ENCODE measurements around the gene ZNF653.

ZNF653 gene

DNA sequence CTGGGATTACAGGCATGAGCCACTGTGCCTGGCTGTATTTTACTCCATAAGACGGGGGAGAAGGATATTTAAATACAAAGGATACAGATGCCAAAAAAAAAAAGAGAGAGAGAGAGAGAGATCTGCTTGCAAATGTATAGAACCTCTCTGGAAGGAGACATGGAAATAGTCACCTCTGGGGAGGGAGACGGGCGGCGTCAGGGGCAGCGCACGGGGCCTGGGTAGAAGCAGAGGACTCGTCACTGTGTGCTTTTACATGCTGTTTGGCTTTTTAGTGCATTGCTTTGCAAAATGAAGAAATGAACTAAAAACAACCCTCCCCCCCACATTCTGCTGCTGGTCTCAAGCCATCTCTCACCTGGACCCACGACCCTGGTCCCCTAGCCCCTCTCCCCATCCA is 4.8 kb upstream of the ZNF653 start:
- no peak for DNase-seq

GRCh38 chr19:11507370-11508078 is 1.9 kb upstream of the ZNF653 start:
- DNase-seq = no peak

DNA sequence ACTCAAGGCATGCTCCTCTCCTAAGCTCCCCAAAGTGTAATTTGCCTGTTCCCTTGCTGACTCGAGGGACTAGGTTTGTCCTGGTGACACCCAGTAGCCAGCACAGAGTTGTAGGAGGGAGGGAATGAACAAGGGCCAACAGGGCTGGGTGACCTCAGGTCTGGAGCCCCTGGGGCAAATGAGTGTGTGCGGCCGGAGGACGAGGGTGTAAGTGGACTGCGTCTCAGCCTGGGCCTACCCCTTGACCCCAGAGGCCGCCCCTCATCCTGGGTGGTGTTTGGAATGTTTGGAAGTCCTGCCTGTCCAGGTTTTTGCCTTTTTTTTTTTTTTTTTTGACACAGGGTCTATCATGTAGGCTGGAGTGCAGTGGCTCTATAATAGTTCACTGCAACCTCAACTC is 1.3 kb upstream of the ZNF653 start:
- no peak for DNase-seq

GRCh38 chr19:11506101-11506555 is 489 bp upstream of the ZNF653 start:
- no peak for DNase-seq

DNA sequence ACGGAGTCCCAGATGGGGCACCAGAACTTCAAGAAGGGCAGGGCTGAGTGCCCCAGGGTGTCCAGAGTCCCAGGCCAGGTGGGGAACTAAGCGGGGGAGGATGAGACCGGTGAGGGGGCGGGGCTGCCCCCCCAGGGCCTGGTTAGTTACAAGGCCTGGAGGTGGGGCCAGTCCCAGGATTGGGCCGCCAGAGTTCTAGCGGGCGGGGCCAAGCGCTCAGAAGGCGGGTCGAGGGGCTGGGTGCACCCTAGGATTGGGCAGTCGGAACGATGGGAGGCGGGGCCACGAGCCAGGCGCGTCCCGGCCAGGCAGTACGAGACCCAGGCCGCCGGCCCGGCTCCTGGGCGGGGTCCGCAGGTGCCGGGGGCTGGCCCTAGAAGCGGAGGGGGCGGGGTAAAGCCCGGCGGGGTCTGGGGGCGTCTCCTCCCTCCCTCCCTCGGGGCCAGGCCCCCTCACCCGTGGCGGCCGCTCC is 571 bp downstream of the ZNF653 start:
- DNase-seq = peak; percentile 95

- DNase-seq = no peak
Observed at GRCh38 chr19:11504502-11505031, 1.1 kb downstream of the ZNF653 start.

GRCh38 chr19:11499890-11500420 is 5.7 kb downstream of the ZNF653 start:
- no peak for DNase-seq

DNA sequence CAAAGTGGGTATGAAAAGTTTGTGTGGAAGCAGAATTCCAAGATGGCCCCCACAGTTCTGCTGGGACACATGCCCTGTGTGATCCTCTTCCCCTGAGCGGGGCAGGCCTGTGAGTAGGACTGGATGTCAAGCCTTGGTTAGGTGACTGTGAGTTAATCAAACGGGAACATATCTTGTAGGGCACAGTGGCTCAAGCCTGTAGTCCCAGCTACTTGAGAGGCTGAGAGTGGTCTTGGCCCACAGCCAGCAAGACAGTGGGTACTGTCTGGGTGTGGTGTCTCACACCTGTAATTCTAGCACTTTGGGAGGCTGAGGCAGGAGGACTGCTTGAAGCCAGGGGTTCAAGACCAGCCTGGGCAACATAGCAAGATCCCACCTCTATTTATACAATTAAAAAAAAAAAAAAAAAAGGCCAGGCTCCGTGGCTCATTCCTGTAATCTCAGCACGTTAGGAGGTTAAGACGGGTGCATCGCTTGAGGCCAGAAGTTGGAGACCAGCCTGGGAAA is 6.4 kb downstream of the ZNF653 start:
- no peak for DNase-seq

DNA sequence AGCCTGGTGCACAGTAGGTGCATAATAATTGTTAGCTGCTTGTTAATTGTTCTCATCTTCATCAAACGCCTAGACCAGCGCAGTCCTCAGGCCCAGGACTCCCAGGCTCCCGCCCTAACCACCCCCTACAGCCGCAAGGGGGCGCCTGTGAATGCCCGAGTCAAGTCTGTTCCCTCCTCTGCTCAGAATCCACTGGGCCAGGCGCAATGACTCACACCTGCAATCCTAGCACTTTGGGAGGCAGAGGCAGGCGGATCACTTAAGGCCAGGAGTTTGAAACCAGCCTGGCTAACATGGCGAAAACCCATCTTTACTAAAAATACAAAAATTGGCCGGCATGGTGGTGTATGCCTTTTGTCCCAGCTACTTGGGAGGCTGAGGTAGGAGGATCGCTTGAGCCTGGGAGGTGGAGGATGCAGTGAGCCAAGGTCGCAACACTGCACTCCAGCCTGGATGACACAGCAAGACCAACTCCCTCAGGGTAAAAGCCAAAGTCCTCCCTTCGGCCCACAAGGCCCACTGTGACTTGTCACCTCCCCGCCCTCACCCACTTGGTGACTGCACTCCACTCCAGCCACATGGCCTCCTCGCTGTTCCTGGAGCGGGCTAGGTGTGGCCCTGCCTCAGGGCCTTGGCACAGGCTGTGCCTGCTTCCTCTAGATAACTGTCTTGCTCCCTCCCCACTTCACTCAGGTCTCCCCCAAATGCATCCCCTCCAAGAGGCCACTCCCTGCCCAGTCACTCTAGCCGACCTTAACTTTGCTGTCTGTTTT is 9.1 kb downstream of the ZNF653 start:
- DNase-seq = peak; percentile 51

DNA sequence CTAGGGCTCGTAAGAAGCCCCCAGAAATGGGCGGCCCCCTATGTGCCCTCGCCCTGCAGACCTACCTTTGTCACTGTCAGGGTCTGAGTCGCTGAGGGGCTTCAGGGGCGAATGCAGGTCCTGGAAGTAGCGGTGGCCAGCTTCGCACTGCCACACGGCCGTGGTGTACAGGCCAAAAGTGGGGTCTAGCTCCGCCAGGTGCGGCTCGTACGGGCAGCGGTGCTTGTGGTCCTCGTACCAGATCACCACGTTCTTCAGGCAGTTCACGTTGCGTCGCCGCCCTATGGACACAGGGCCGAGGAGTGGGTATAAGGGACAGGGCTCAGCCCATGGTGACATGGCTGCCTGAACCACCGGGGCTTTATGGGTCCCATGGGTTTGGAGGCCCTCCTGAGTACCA is 9.8 kb downstream of the ZNF653 start:
- DNase-seq = no peak

DNA sequence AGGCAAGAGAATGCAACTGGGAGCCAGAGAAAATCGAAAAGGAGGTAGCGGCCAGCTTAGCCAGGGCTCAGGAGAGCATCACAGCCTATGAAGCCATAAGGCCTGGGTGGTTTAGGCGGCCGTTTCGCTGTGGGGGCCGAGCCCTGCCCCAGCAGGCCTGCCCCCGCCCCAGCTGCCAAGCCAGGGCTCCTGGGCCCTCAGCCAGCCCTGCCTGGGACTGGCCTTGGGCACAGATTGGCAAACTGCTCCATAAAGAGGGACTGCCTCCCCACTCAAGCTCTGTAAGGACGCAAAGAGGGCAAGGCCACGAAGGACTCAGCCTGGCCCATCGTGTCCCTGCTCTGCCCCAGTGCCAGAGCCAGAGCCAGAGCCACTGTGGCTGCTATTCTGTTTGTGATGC is 10.2 kb downstream of the ZNF653 start:
- DNase-seq = no peak

- DNase-seq = no peak
Observed at GRCh38 chr19:11494634-11495285, 10.9 kb downstream of the ZNF653 start.

DNA sequence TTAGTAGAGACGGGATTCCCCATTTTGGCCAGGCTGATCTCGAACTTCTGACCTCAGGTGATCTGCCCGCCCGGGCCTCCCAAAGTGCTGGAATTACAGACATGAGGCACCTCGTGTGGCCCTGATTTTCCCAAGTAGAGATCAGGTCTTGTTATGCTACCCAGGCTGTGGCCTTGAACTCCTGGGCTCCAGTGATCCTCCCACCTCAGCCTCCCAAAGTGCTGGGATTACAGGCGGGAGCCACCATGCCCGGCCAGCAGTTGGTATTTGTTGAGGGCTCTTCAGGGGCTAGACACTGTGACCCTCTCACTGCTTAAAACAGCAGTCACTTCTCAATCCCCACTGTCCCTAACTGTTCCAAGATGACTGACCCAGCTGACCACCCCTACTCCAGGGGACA is 16.3 kb downstream of the ZNF653 start:
- no peak for DNase-seq

- no peak for DNase-seq
Observed at GRCh38 chr19:11486661-11487503, 18.8 kb downstream of the ZNF653 start.

DNA sequence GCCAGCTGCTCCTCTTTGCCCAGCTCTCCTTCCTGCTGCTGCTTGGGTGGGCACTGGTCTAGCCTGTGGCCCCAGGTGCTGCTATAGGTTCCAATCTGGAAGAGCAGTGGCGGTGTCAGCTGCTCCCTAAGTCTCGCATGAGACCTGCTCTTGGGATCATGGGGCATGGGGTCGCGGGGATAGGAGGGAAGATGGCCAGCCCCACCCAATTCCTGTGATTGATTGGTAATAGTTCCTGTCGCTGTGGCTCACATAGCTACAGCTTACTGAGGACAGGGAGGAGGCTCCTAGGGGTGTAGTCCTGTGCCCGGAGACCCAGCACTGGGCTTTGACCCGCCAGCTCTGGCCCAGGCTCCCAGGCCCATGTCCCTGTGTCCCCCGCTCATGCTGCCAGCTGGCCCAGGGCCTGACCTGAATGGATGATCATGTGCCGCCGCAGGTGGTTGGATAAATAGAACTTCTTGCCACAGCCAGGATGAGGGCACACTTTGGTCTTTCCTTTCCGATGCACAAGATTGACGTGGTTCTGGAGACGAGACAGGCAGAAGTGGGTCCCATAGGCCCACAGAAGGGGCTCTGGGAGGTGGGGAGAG is 20.3 kb downstream of the ZNF653 start:
- DNase-seq = no peak

DNA sequence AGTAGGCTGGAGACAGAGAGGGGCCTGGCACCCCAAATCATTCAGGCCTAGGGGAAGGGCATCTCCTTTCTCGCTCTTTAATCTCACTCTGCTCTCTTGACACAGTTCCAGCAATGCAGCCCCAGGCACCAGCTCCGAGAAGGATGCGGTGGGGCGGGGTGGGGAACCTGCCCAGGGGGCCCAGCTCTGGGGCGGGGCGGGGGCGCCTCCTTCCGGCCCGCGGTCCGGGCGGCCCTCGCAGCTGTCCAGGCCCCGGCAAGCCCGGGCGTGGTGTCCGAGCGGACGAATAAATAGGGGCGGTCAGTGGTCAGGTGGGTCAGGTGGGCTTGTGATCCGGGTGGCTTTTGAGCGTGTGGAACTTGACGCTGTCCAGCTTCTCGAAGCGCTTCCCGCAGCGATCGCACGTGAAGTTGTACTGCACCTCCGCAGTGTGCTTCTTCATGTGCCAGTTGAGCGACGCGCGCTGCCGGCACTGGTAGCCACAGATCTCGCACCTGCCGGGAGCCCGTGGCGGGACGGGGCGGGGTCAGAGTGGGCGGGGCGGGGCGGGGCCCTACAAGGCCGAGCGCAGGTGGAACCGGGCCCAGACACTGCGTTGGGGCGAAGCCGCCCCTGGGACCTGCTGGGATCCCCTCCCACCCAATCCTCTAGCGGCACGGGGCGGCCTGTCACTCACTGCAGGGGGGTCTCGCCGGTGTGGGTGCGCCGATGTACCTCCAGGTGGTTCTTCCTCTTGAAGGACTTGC is 22.1 kb downstream of the ZNF653 start:
- DNase-seq = no peak

- DNase-seq = peak; percentile 66
Observed at GRCh38 chr19:11482384-11483050, 23.1 kb downstream of the ZNF653 start.

GRCh38 chr19:11481534-11482383 is 23.9 kb downstream of the ZNF653 start:
- DNase-seq = peak; percentile 24
